GM19240 (cell line): Measurements from ENCODE around the gene ASB8.
"Not testable (repeated sequence)": the region's sequence is repeated elsewhere in the genome, so short reads cannot be mapped to it uniquely, and the experiment has no call there.

Experiments
- DNase-seq: peaks from one replicate; pipeline ENCODE4 v3.0.0; 2011; ENCODE audit warnings: low spot score; ENCODE audit not compliant: insufficient read length

Gene ASB8

GRCh38 chr12:48142818-48143674 lies 14.3 kb downstream of the ASB8 start:
- no peak for DNase-seq

- DNase-seq: no peak
Measured at GRCh38 chr12:48135027-48135426, 22.3 kb downstream of the ASB8 start.

- DNase-seq: no peak
Measured at GRCh38 chr12:48132826-48133225, 24.5 kb downstream of the ASB8 start.

GRCh38 chr12:48131517-48131916 lies 25.8 kb downstream of the ASB8 start:
- DNase-seq: no peak

- no peak for DNase-seq
Measured at GRCh38 chr12:48129376-48129775, 27.9 kb downstream of the ASB8 start.

GRCh38 chr12:48128800-48129199 lies 28.5 kb downstream of the ASB8 start:
- DNase-seq: no peak

DNA sequence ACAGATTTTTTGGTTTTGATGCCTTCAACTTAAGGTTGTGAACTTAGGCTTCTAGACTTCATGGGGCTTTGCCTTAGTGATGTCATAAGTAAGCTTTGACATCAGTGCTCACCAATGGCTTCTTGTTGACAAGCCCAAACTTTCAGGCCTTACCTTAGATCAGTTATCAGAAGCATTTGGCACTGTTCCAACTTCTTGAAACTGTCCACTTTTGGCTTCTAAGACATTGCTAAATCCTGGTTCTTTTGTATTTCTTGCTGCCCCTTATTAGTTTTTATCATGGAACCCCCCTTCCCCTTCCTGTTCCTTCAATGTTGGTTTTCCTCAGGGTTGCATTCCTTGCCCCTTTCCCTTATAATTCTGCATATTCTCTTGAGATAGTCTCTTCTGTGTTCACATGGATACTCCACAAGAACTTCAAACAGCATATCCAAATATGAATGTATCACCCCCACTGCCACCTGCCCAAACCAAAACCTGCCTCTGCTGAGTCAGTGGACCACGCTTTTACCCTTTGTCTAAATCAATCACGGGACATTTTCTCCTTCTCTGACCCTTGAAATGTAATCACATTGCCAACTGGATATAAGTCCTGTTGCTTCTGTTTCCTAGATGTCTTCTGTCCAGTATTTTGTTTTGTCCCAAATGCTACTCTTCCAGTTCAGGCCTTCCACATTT lies 30.2 kb downstream of the ASB8 start:
- DNase-seq: no peak

DNA sequence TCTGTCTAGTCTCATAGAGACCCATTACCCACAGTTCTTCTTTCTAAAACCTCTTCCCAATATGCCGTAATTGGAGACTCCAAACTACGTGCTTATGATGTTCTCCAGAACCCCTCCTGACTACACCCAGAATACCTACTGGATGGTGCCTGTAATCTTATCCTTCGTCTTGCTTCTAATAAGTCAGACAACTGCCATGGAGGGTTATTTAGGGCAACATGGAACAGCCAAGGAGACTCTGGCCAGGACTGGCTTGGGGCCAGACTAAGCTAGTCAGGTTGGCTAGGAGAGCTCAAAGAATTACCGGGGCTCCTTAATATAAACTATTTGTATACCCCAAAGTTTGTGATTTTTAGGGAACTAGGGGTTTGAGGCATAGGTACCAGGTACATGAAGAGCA lies 31.3 kb downstream of the ASB8 start:
- DNase-seq: no peak

DNA sequence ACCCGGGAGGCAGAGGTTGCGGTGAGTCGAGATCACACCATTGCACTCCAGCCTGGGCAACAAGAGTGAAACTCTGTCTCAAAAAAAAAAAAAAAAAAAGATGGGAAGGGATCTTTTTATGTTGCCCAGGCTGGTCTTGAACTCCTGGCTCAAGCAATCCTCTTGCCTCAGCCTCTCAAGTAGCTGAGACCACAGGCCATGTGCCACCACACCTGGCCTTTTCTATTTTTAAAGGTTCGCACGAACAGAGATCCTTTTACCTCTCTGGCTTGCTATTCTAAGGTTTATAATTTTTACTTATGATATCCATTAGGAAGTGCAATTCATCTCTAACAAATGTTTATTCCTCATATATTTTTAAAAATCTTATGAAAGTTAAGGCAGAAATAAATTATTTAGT lies 31.8 kb downstream of the ASB8 start:
- not testable (repeated sequence) for DNase-seq

GRCh38 chr12:48123169-48123568 lies 34.1 kb downstream of the ASB8 start:
- no peak for DNase-seq

- no peak for DNase-seq
Measured at GRCh38 chr12:48122065-48122834, 35.1 kb downstream of the ASB8 start.

GRCh38 chr12:48121522-48121921 lies 35.8 kb downstream of the ASB8 start:
- no peak for DNase-seq

DNA sequence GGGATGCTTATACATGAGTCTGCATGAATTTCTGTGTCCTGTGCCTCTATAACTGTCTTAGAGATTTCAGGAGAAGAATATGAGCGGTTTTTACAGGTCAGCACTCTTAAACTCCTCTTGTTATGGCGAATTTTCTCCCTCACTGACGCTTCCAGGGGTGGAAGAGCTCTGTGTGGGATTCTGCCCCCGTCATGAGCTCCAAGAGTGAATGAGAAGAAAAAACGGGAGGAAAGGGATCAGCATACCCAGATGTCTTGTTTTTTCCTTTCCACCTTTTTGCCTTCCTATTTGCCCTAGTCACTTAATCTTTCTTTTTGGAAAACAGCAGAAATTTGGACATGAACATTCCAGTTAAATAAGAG lies 37.5 kb downstream of the ASB8 start:
- DNase-seq: no peak

- peak; percentile 92 for DNase-seq
Measured at GRCh38 chr12:48119078-48119833, 38.1 kb downstream of the ASB8 start, which contains the start of gene PFKM. Gene PFKM (plus strand): TSS chr12:48119364. CDS start chr12:48122775, 3,411 bp downstream.

DNA sequence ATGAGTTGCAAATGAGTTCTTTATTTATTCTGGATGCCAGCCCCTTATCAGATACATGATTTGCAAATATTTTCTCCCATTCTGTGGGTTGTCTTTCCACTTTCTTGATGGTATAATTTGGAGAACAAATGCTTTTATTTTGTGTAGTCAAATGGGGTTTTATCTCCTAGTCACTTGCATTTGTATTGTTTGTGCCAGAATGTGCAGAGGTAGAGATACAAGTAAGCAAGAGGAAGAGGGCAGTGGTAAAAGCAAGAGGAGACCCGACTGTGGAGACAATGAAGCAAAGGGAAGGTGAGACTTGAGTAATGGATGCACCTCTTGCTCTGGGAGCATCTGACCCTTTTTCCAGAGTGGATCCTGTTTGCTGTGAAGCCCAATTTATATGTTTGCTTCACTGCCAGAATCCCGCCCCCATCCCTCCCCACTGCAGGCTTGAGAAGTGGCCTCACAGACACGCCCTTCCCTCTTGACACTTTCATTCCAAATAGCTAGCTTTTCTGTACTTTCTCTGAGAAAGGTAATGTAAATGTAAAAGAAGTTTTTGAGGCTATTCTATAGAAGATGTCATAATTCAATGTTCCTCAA lies 38.9 kb downstream of the ASB8 start:
- DNase-seq: no peak

GRCh38 chr12:48115957-48116356 lies 41.4 kb downstream of the ASB8 start:
- no peak for DNase-seq

GRCh38 chr12:48111312-48111693 lies 46.0 kb downstream of the ASB8 start:
- not testable (repeated sequence) for DNase-seq

GRCh38 chr12:48110691-48111311 lies 46.5 kb downstream of the ASB8 start:
- no peak for DNase-seq

GRCh38 chr12:48109424-48109823 lies 47.9 kb downstream of the ASB8 start:
- no peak for DNase-seq
